Astrocyte of the cerebellum (primary cell): ENCODE measurements around the gene CUL4A.
A peak's percentile ranks its signal among the peaks of the same experiment; 100 is the strongest.
"Not testable (repeated sequence)": the region's sequence is repeated elsewhere in the genome, so short reads cannot be mapped to it uniquely, and the experiment has no call there.

ENCODE experiments used
- DNase-seq: peaks from one replicate; pipeline ENCODE4 v3.0.0-alpha.2; 2011; ENCODE audit warnings: low read depth
- H3K4me3 ChIP-seq: 2 replicates; pipeline ENCODE4 v1.5.1; 2011; ENCODE audit warnings: mild to moderate bottlenecking, low read depth, low read length, moderate library complexity
- in situ Hi-C: cut with HindIII; loops from 2 replicates; pipeline ENCODE4 v1.10.0; 2017; ENCODE audit warnings: low sequenced_read_pairs
- TF ChIP-seq, protein P1 (sequence below): IDR thresholded peaks from 2 replicates; pipeline ENCODE4 v1.5.1; 2012; ENCODE audit warnings: low read length, low read depth, moderate library complexity, mild to moderate bottlenecking; ENCODE audit errors: missing control alignments

CUL4A gene

DNA sequence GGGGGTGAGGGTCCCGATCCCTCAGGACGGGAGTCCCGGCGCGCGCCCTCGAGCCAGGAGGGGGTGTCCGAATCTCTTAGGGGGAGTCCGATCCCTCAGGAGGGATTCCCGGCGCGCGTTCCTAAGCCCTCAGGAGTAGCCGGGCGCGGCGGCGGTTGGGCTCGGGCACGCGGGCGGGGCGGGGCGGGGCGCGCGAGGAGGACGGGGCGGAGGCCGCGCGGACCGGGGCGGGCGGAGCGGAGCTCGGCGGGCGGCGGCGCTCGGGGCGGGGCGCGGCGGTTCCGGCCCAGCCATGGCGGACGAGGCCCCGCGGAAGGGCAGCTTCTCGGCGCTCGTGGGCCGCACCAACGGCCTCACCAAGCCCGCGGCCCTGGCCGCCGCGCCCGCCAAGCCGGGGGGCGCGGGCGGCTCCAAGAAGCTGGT, at the start of gene CUL4A:
Gene CUL4A, plus strand, starts transcription at position 278 of the 423 bp plus-strand sequence. Its CDS starts 15 bp downstream, at position 293.
- H3K4me3 ChIP-seq = peak within 1 kb of the TSS; percentile 92
- TF ChIP-seq, protein P1, sequence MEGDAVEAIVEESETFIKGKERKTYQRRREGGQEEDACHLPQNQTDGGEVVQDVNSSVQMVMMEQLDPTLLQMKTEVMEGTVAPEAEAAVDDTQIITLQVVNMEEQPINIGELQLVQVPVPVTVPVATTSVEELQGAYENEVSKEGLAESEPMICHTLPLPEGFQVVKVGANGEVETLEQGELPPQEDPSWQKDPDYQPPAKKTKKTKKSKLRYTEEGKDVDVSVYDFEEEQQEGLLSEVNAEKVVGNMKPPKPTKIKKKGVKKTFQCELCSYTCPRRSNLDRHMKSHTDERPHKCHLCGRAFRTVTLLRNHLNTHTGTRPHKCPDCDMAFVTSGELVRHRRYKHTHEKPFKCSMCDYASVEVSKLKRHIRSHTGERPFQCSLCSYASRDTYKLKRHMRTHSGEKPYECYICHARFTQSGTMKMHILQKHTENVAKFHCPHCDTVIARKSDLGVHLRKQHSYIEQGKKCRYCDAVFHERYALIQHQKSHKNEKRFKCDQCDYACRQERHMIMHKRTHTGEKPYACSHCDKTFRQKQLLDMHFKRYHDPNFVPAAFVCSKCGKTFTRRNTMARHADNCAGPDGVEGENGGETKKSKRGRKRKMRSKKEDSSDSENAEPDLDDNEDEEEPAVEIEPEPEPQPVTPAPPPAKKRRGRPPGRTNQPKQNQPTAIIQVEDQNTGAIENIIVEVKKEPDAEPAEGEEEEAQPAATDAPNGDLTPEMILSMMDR = no peak
- in situ Hi-C loops = no loop called here
- DNase-seq = no peak

DNA sequence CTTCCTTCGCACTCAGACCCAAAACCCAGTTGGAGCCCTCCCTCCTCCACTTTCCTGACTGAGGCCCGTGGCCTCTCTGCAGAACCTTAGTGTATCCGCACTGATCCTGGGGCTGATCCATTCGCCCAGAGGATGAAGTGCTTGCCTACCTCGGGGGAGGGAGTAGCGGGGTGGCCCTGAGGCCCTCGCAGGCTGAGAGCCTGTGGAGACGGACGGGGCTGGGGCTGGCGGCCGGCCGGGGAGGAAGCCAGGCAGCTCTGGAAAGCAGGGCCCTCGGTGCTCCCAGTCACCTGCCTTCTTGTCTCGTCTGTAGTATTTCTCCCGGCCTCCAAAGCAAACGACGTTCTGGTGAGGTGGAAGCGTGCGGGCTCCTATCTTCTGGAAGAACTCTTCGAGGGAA, 49.7 kb upstream of the CUL4A start:
- H3K4me3 ChIP-seq = no peak overlapping the region
- in situ Hi-C loops = no loop called here
- DNase-seq = no peak
- TF ChIP-seq, protein P1 = no peak

DNA sequence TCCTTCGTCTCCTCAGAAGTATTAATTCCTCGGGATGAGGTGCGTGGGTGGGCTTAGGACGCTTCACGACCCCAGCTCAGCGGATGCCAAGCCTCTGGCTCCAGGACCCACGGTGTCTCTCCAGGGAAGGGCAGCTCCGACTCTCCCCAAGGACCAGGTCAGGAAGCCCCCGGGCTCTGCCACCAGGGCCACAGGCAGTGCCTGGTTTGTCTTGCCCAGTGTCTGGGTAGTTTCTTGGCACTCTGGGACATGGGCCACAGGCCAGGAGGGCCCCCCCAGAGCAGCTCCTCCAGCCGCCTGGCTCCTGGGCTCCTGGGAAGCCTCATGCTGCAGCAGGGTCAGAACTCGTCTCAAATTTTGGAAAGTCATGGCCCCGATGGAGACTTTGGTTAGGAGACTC, 48.4 kb upstream of the CUL4A start:
- DNase-seq = no peak
- no peak overlapping the region for H3K4me3 ChIP-seq
- in situ Hi-C loops = no loop called here
- TF ChIP-seq, protein P1 = no peak

DNA sequence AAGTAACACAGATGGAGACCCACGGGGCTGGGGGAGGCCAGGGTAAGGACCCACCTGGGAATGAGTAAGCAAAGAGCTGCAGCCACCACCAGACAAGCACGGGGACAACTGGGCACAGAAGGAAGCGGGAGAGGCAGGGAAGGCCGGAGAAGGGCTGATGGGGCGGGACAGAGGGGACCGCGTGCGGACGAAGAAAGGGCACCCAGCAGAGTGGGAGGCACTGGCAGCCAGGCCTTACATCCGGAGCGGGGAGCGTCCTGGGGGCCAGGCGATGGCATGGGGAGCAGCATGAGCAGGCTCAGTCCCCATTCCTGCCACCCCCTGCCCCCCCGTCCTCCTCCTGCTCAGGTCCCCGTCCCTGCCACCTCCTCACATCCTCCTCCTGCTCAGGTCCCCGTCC, 48.0 kb upstream of the CUL4A start:
- H3K4me3 ChIP-seq = no peak overlapping the region
- TF ChIP-seq, protein P1 = no peak
- DNase-seq = no peak
- in situ Hi-C loops = no loop called here

DNA sequence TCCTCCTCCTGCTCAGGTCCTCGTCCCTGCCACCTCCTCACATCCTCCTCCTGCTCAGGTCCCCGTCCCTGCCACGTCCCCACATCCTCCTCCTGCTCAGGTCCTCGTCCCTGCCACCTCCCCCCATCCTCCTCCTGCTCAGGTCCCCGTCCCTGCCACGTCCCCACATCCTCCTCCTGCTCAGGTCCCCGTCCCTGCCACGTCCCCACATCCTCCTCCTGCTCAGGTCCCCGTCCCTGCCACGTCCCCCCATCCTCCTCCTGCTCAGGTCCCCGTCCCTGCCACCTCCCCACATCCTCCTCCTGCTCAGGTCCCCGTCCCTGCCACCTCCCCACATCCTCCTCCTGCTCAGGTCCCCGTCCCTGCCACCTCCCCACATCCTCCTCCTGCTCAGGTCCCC, 47.4 kb upstream of the CUL4A start:
- DNase-seq, in situ Hi-C loops: not testable (repeated sequence)

DNA sequence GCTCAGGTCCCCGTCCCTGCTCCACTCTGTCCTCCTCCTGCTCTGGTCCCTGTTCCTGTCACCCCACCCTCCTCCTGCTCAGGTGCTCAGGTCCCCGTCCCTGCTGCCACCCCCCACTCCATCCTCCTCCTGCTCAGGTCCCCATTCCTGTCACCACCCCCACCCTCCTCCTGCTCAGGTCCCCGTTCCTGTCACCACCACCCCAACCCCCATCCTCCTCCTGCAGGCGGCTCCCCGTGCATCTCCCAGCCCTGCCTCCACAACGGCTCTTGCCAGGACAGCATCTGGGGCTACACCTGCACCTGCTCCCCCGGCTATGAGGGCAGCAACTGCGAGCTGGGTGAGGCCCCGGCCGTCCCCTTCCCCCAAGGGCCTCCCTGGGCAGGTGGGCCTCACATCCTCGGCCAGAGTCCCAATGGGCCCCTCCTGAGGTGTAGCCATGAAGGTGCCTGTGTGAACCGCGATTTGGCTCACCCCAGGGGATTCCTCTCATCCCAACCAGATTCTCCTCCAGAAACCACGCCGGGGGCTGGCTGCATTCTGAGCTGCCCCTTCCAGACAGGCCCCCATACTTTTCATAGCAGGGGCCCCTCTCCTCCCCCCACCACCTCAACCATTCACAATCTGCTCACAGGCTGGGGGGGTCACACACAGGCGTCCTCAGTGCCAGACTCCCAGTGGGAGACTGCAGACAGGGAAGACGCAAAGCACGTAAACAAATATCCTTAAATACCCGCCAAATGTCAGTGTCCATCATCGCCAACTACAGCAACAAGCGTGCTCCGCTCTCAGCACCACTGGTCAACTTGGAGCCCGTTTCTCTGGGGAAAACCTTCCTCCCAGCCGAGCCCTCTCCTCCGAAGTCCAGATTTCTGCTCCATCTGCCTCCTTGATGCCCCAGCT, 46.4 kb upstream of the CUL4A start:
- DNase-seq = no peak
- in situ Hi-C loops = no loop called here
- TF ChIP-seq, protein P1 = no peak
- H3K4me3 ChIP-seq = no peak overlapping the region

More for the DNA sequence above, 47.4 kb upstream of the CUL4A start:
- H3K4me3 ChIP-seq = not testable (repeated sequence)

DNA sequence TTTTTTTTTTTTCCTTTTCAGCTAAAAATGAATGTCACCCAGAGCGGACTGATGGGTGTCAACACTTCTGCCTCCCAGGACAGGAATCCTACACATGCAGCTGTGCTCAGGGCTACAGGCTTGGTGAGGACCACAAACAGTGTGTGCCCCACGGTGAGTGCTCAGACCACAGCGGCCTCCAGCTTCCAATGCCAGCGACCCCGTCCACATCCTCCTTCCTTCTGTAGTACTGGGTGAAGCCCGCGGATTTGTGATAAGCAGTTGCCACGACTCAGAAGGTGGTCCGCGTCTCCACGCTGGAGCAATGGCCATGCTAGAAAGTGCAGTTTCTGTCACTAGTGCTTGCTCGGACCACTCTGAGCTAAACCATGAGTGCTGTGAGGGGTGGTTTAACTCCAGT, 44.9 kb upstream of the CUL4A start:
- in situ Hi-C loops = no loop called here
- no peak overlapping the region for H3K4me3 ChIP-seq
- DNase-seq = no peak
- TF ChIP-seq, protein P1 = no peak
